CD4-positive, alpha-beta T cell treated with Interleukin-10 for 1 hour (primary cell): ENCODE measurements around the gene CFAP53.
A peak's percentile ranks its signal among the peaks of the same experiment; 100 is the strongest.
"Not testable (repeated sequence)": the region's sequence is repeated elsewhere in the genome, so short reads cannot be mapped to it uniquely, and the experiment has no call there.

ENCODE experiments used
- DNase-seq: peaks from one replicate; pipeline ENCODE4 v3.0.0-alpha.2; 2020

Gene CFAP53, protein sequence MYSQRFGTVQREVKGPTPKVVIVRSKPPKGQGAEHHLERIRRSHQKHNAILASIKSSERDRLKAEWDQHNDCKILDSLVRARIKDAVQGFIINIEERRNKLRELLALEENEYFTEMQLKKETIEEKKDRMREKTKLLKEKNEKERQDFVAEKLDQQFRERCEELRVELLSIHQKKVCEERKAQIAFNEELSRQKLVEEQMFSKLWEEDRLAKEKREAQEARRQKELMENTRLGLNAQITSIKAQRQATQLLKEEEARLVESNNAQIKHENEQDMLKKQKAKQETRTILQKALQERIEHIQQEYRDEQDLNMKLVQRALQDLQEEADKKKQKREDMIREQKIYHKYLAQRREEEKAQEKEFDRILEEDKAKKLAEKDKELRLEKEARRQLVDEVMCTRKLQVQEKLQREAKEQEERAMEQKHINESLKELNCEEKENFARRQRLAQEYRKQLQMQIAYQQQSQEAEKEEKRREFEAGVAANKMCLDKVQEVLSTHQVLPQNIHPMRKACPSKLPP

DNA sequence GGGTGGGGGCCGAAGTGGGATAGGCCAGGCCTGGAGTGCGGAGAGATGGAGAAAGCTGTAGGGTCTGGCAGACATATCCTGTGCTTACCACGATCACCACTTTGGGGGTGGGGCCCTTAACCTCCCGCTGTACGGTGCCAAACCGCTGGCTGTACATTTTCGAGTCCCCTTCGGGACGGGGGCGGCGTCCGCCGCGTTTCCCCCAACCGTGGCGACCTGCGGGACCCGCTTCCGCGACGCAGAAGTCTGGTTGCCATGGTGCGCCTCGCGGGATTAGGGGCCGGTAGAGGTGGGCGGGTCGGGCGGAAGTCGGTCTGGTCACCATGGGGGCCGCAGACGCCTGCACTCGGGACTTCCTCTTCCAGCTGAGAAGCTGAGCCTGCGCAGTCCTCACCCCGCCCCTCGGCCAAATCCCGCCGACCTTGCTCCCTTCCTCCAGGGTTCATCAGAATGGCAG, at the start of gene CFAP53:
CFAP53 (minus strand) TSS at position 248 of the 457 bp plus-strand sequence; CDS start at position 157, 91 bp downstream.
- DNase-seq = peak; percentile 87

DNA sequence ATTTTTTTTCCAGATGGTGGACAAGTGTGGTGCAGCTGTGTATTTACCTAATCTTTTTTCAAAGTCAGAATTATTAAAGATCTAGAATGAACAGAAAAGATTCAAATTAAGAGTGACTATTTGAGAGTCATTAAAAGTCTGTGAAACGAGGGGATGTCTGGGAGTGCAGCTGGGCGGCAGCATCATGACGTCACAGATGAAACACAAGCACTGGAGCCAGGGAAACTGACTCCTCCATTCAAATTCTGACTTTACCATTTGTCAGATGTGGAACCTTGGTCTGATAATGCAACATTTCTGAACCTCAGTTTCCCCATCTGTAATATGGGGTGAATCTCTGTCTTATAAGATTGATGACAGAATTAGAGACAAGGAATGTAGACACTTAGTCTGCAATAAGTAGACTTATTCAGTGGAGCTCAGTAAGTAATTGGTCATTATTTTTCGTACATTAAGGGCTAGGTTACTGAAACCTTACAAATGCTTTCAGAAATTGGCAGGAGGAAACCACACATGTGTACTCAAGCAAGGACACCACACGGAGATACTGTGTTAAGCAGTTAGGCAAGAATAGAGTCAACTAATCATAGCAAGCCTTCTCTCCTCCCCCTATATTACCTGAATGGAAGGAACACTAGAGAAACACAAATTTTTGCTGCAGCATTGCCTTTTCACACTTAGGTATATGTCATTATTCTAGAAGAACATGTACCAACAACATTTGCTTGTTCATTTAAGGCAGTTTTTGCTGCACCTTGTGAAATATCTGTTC, 49.0 kb upstream of the CFAP53 start:
- DNase-seq = no peak

DNA sequence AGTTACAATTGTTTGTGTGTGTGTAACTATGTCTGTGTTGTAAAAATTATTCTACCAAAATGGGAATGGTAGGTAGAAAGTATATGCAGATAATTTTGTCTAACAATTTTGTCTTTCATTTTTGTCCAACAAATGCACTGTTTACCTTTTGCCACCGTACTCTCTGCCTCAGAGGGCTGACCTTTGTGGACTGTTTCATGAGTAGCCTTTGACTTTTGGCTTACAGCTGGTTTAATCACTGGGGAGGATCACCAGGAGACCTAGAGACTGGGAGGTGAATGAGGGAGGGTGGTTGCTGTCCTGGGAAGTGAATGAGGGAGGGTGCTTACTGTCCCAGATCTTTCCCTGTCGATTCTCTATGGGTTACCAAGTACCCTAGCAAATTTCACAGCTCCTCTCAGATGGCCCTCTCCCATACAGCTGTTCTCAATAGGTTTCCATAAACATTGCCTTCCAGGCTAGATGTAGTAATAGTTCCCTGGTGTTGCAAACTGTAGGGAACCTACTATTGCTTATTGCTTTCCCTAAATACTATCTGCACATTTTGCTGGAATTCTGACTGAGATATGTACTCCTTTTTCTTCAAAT, 47.7 kb upstream of the CFAP53 start:
- no peak for DNase-seq

DNA sequence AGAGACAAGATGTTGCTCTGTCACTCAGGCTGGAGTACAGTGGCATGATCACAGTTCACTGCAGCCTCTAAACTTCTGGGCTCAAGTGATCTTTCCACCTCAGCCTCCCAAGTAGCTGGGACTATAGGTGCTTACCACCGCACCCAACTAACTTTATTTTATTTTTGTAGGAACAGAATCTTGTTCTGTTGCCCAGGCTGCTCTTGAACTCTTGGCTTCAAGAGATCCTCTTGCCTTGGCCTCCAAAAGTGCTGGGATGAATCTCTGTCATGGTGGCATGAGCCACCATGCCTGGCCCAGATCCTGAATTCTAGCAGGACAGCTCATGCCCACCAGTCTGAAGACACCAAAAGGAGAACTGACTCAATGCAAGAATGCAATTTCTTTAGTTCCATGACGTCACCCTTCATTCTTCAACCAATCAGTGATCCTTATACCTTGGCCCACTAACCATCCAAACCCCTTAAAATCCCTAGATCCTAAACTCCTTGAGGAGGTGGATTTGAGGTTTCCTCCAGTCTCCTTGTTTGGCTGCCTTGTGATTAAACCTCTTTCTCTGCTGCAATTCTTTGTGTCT, 46.8 kb upstream of the CFAP53 start:
- no peak for DNase-seq

DNA sequence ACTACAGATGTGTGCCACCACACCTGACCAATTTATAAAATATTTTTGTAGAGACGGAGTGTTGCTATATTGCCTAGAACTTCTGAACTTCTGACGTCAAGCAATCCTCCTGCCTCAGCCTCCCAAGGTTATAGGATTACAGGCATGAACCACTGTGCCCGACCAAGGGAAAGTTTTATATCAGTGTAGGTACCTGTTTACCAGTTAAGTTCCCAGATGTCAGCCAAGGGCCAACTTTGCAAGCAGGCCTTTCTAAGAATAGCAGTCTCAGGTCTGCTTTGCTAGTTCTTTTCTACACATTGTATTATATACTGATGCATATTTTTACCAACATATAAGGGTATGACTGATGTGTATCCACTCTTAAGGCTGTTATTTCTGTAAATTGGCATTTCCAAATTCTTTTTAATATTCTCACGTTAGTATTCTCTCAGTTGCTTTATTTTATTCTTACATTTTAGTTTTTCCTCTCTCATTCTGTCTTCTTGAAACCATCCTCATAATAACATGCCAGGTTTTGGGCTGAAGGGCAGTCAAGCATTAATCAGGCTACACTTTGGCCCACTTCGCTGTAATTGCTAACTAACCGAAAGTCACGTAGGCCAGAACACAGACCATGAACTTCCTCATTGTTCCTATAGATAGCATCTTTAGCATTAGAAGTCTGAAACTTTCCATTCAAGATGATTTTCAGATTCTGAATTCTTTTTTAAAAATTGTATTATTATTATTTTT, 46.2 kb upstream of the CFAP53 start:
- no peak for DNase-seq

DNA sequence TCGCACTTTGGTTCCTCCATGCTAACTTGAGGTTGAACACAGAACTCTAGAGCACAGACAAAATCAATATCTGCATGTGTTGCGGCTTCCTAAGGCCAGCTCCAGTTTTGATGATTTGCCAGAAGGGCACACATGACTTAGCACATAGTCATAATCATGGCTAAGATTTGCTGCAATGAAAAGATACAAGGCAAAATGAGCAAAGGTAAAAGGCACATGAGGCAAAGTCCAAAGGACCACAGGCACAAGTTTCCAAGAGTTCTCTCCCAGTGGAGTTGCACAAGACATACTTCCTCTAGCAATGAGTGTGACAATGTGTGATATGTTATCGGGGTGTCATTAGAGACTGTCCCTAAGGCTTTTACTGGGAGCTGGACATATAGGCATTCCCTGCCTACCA, 45.4 kb upstream of the CFAP53 start:
- no peak for DNase-seq

DNA sequence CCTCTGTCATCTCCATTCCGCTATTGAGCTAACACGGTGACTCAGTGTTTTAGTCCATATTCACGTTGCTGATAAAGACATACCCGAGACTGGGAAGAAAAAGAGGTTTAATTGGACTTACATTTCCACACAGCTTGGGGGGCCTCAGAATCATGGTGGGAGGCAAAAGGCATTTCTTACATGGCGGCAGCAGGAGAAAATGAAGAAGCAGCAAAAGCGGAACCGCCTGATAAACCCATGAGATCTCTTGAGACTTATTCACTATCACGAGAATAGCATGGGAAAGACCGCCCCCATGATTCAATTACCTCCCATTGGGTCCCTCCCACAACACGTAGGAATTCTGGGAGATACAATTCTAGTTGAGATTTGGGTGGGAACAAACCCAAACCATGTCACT, 43.8 kb upstream of the CFAP53 start:
- DNase-seq = no peak

DNA sequence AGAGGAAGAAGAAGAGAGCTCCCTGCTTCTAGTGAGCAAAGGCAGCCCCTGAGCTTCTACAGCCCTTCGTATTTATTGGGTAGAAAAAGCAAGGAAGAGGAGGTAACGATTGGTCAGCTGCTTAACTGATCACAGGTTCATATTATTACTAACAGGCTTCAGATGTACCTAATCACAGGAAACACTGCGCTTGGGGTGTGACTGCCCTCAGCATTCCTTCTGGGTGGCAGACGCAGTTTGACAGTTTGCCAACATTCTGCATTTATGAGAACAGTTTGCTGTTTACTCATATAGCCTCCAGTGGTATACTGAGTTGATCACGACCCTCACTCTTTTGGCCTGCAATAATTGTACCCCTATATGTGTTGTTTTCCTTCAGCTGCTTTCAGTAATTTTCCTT, 42.6 kb upstream of the CFAP53 start:
- DNase-seq = not testable (repeated sequence)

DNA sequence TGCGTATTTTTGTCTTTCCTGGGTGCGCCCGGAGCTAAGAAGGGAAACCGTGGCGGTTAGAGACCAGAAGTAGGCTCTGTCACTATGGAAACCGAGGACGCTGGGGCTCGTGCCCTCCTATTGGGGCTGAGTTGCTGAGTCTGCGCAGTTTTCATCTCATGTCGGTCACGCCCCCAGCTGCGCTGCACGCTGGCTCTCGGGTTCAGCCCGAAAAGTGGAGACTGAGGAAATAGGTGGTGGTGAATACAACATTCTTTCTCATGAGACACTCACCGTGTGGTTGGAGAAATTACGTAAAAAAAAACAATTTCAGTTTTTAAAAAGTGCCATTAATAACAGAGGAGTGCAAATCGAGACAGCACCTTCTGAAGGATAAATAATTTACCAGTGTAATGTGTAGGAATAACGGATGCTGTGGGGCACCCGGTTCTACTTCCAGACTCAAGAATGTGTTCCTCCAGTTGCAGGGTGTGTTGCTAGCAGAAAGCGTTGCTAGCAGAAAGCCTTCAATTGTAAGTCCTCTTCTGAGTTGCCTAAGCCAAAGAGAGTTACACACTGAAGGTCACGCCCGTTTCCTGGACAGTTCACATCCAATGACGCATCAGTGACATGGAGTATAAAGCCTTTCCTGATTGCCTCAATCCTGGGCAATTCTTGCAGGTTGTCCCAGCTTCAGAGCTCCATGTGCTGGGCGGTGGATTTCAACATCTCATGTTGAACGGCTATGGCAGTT, 41.6 kb upstream of the CFAP53 start:
- DNase-seq = peak; percentile 93

DNA sequence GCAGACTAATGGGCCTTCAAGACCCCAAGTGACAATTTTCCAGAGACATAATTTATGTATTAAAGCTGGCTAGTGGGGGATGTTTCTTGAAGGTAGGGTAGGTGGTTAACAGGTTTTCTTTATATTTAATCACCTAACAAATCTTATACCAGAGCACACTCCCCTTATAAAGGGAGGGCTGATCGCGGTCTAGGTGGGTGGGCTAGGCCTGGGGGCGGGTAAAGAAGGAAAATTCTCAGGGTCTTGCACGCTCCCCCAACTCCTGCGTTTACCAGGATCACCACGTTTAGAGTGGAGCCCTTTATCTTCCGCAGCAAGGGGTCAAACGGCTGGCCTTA, 41.1 kb upstream of the CFAP53 start:
- no peak for DNase-seq

DNA sequence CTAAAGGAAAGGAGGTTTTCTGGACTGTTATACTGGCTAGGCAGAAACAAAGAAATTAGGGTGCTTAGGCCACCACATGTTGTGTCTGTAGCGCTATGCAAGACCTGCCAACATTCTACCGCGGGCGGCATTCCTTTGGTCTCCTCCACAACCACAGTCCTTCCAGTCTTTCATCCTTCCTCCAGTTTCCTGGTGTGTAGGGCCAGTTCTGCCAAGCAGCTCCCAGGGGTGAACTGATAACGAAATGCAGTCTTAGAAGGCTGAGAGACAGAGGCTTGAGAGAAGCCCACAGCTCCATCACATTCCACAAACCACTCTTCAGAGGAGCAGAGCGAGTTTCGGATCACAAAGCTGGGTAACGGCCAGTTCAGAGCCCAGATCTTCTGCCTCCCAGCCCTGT, 40.6 kb upstream of the CFAP53 start:
- no peak for DNase-seq

DNA sequence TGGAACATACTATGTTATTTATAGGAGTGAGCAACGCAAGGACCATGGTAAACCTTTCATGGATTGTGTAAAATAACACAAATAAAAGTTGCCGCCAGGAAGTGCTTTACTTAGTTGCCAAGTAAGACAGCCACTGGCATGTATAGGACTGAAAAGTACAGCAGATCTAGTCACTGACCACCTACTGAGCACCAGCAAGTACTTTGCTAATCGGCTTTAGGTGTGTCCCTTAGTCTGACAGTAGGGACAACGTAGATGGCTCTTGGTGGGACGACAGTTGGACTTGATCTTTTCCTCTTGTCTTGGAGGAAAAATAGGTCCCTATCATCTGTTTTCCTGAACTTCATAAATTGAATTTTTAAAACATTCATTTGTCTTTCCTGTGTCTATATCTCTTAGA, 34.8 kb upstream of the CFAP53 start:
- no peak for DNase-seq

DNA sequence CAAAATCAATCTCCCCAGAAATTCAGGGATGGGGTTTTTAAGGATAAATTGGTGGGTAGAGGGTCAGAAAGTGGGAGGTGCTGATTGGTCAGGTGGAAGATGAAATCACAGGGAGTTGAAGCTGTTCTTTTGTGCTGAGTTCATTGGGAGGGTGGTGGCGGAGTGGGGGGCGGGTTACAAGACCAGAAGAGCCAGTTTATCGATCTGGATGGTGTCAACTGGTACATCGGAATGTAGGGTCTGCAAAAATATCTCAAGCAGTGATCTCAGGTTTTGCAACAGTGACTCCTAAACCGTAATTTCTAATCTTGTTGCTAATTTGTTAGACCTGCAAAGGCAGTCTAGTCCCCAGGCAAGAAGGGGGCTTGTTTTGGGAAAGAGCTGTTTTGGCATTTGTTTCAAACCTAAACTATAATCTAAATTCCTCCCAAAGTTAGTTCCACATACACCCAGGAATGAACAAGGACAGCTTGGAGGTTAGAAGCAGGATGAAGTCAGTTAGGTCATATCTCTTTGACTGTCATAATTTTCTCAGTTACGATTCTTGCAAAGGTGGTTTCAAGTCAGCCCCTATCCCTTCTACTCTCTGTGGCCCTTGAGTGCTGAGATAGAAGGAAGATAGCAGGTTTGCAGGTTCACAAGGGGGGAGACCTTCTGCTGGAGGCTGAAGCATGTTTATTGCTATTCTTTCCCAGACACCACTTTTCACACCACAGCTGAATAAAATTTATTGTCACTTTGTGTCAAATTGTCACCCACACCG, 33.5 kb upstream of the CFAP53 start:
- no peak for DNase-seq

DNA sequence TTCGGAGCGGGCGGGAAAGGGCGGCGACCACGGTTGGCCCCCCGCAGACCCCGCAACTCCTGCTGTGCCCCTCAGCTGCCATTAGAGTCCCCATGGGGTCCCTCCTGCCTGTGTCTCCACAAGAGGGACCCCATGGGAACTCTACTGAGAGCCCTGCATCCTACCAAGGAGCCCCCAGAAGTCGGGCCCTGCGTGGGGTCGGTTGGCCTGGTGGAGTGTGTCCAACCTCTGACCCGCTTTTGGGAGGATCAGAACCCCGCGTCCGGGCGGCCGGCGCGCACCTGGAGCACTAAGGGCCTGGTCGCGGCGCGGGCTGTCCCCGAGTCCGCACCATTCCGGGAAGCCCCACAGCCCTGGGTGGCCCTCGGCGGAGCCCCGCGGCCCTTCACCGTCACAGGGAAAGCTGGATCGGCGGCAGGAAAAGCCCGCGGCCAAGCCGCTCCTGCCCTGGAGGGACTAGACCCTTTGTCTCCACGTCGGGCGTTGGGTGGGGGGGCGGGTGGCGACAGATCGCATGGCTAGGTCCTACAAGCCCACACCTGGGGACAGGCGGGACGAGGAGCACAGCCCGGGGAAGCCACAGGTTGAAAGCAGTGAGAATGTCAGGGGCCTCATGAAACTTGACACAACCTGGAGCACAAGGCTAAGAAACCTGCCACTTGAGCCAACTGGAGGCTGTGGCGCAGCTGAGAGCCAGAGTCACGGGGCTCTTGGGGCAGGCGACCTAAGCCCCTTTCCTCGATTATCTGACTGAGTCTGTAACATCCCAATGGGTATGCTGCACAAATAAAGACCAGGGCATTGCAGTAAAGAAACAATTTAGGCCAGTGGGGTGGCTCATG, 32.4 kb upstream of the CFAP53 start:
- no peak for DNase-seq

DNA sequence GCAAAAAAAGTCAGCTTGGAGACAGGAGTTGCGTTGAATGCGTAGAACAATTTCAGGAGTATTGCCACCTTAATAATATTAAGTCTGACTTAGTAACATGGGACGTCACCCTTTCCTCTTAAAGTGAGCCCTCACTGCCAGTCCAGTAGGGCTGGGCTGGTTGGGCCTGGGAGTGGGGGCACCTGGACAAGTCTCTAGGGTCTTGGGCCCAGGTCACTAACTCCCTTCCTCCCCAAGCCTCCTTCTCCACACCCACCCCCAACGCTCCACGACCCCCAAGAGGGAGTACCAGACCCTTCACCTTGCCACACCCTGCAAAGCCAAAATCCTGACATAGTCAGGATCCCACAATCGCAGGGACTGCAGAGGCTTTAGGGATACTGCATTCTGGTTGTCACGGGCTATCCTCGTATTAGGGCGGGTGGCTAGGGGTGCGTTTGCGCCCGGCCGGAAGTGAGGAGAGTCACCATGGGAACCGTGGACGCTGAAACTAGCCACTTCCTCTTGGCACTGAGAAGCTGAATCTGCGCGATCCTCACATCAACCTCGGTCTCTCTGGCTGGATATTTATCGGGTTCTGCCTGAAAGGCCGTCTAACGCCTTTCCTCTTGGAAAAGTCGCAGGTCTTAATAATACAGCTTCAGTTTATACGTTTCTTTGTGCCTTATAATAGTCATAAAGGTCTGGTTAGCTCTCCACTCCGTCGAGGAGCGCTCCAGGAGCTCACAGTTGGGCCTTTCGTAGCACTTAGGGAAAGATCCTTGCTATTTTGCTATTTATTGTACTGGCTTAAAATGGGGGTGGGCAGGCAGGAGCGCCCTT, 31.5 kb upstream of the CFAP53 start:
- DNase-seq = peak; percentile 73

DNA sequence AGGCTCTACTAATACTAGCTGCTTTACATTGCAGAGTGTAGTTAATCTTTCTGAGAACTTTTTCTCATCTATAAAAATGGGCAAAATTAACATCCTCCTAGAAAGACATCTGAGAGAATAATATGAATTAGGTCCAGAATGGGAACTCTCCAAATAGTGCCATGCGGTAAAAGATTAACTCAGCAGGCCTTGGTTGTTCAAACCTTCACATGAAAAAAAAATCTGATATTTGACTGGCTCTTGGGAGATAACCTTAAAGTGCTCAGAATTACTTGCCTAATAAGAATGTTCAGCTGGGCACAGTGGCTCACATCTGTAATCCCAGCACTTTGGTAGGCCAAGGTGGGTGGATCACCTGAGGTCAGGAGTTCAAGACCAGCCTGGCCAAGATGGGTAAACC, 26.7 kb upstream of the CFAP53 start:
- no peak for DNase-seq

DNA sequence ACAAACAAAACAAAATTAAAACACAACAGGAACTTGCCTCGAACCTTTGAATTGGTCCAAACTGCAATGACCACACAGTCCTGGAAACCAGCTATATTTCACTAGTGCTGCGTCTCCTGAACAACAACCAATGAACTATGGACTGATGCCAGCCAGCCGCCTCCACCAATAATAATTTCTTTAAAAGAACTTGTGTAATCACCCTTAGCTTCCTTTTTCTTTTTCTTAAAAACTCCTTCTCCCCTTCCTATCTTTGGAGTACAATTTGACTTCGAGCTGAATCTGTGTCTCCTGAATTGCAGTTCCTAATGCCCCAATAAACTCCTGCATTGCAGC, 22.8 kb upstream of the CFAP53 start:
- DNase-seq = no peak

DNA sequence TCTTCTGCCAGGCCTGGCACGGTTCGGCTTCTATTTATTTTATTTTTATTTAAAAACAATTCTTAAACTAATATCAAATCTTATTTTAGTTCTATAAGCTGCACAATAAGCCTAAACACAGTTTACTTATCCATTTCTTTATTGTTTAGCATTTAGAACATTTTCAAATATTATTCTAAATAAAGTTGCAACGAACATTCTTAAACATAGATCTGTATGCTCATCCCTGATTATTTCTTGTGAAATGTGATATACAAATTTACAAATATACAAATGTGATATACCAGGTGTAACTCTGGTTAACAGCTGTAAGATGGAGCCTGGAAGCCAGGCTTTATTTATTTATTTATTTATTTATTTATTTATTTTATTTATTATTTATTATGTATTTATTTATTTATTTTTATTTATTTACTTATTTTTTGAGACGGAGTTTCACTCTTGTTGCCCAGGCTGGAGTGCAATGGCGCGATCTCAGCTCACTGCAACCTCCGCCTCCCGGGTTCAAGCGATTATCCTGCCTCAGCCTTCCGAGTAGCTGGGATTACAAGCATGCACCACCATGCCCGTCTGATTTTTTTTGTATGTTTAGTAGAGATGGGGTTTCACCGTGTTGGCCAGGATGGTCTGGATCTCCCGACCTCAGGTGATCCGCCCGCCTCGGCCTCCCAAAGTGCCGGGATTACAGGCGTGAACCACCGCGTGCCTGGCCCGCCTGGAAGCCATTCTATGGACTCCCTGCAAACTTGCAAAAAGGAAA, 22.2 kb upstream of the CFAP53 start:
- not testable (repeated sequence) for DNase-seq
